Calu3 (cell line): ENCODE measurements around the gene PLEKHB2. TPM values are rescaled to one million over a fixed set of nuclear protein-coding genes. Genes with fewer than 3 reads are reported as not detected.

ENCODE experiments used
- BruUV-seq: library from RNA; stranded (reverse); fragments of 400-500 nt; replicated peaks from 2 replicates; lab custom pipeline; 2021; lab: Mats Ljungman, UMichigan
- CTCF ChIA-PET: fragments of 300-600 bp; sonication (Branson Sonifier 250); formaldehyde crosslinking; loops from one replicate; lab custom pipeline; 2022; ENCODE audit warnings: antibody characterized with exemption; lab: Charles Lee
- DNase-seq: peaks from one replicate; pipeline ENCODE4 v3.0.0; 2022
- H3K27ac Mint-ChIP-seq: one replicate; pipeline ENCODE4 v1.8.0; 2022; ENCODE audit warnings: mixed read lengths; ENCODE audit not compliant: unreplicated experiment
- H3K27me3 Mint-ChIP-seq: one replicate; pipeline ENCODE4 v1.8.0; 2022; ENCODE audit warnings: mixed read lengths; ENCODE audit not compliant: unreplicated experiment
- H3K36me3 Mint-ChIP-seq: one replicate; pipeline ENCODE4 v1.8.0; 2022; ENCODE audit warnings: mild to moderate bottlenecking, moderate library complexity, mixed read lengths; ENCODE audit not compliant: insufficient read depth, unreplicated experiment
- H3K4me1 Mint-ChIP-seq: one replicate; pipeline ENCODE4 v1.8.0; 2022; ENCODE audit warnings: mild to moderate bottlenecking, low read depth, mixed read lengths; ENCODE audit not compliant: unreplicated experiment
- H3K4me3 Mint-ChIP-seq: one replicate; pipeline ENCODE4 v1.8.0; 2022; ENCODE audit warnings: mild to moderate bottlenecking, low read depth, moderate library complexity, mixed read lengths; ENCODE audit not compliant: unreplicated experiment
- H3K9me3 Mint-ChIP-seq: one replicate; pipeline ENCODE4 v1.8.0; 2022; ENCODE audit warnings: low read depth, mixed read lengths; ENCODE audit not compliant: unreplicated experiment
- CTCF ChIP-seq: fragments of 200-600 bp; IDR thresholded peaks from one replicate; pipeline ENCODE4 v1.8.0; 2022; ENCODE audit warnings: antibody characterized with exemption; ENCODE audit not compliant: unreplicated experiment
- intact Hi-C: fragments of 100-400 bp; cut with micrococcal nuclease; formaldehyde crosslinking; loops from one replicate; pipeline ENCODE4 v1.10.0; 2022; ENCODE audit not compliant: unreplicated experiment
- total RNA-seq: library from RNA; stranded (reverse); gene quantifications from 2 replicates; pipeline ENCODE4 v1.2.3, GENCODE V29; 2022

The PLEKHB2 gene
- total RNA-seq, 1 experiment from 2014 or later = 113 TPM

- H3K4me3 Mint-ChIP-seq = no peak overlapping the region
- no peak for DNase-seq
- no peak for TF ChIP-seq CTCF
- CTCF ChIA-PET = no interaction called here
- H3K27ac Mint-ChIP-seq = no peak overlapping the region
- intact Hi-C loops = no loop called here
- H3K9me3 Mint-ChIP-seq = peaks cover 3% of the 10 kb centered on the region
- peaks cover 56% of the 10 kb centered on the region for H3K36me3 Mint-ChIP-seq
- H3K27me3 Mint-ChIP-seq = no peaks in the 10 kb centered on the region
- BruUV-seq = no TSS peak
- peaks cover 22% of the 10 kb centered on the region for H3K4me1 Mint-ChIP-seq
Observed at GRCh38 chr2:131127981-131128380, 22.8 kb downstream of the PLEKHB2 start.

GRCh38 chr2:131130298-131130596, 25.1 kb downstream of the PLEKHB2 start:
- no peaks in the 10 kb centered on the region for H3K27me3 Mint-ChIP-seq
- DNase-seq = no peak
- H3K27ac Mint-ChIP-seq = no peak overlapping the region
- peaks cover 52% of the 10 kb centered on the region for H3K36me3 Mint-ChIP-seq
- peaks cover 22% of the 10 kb centered on the region for H3K4me1 Mint-ChIP-seq
- H3K4me3 Mint-ChIP-seq = no peak overlapping the region
- no TSS peak for BruUV-seq
- intact Hi-C loops = no loop called here
- H3K9me3 Mint-ChIP-seq = peaks cover 3% of the 10 kb centered on the region
- CTCF ChIA-PET = interaction anchor here (0.7 kb wide), 1 partner anchor 117 kb away, joined by 3 read pairs; no protein-coding TSS in a partner anchor
- no peak for TF ChIP-seq CTCF

- CTCF ChIA-PET = no interaction called here
- no peak for TF ChIP-seq CTCF
- Mint-ChIP-seq H3K9me3 (peaks cover 3% of the 10 kb centered on the region), H3K27me3 (no peaks in the 10 kb centered on the region), H3K36me3 (peaks cover 51% of the 10 kb centered on the region), H3K4me1 (peaks cover 22% of the 10 kb centered on the region), H3K27ac (no peak overlapping the region), H3K4me3 (no peak overlapping the region)
- BruUV-seq = no TSS peak
- intact Hi-C loops = no loop called here
- no peak for DNase-seq
Observed at GRCh38 chr2:131132729-131133128, 27.6 kb downstream of the PLEKHB2 start.

DNA sequence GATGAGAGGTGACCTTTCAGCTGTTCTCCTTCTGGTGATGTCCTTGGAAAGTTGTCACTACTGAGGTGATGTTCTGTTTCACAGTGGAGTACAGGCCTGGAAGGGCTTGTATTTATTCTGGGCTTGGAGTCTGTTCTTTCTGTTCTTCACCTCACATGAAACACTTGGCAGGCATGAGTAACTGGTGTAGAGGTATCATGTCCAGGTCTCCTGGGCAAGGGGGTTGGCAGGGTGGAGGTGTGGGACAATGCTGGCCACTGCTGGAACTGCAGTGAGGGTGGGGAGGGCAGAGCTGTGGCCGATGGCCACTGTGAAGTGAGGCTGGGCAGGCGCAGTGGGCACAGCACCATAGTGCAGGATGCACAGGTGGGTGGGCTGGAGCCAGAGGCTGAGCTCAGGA, 35.4 kb downstream of the PLEKHB2 start:
- no peak for DNase-seq
- H3K9me3 Mint-ChIP-seq = no peaks in the 10 kb centered on the region
- no TSS peak for BruUV-seq
- CTCF ChIA-PET = no interaction called here
- no peak for TF ChIP-seq CTCF
- no peak overlapping the region for H3K27ac Mint-ChIP-seq
- intact Hi-C loops = no loop called here
- H3K4me3 Mint-ChIP-seq = no peak overlapping the region
- H3K36me3 Mint-ChIP-seq = peaks cover 26% of the 10 kb centered on the region
- no peaks in the 10 kb centered on the region for H3K27me3 Mint-ChIP-seq
- H3K4me1 Mint-ChIP-seq = no peaks in the 10 kb centered on the region
